HCT116 (cell line): ENCODE data around the gene CALML6.

Experiments used
- CEBPB ChIP-seq: IDR thresholded peaks from 2 replicates; pipeline ENCODE4 v1.6.1; 2012; ENCODE audit warnings: low read depth
- POLR2A ChIP-seq: IDR thresholded peaks from 2 replicates; pipeline ENCODE4 v1.7.0; 2011; ENCODE audit warnings: borderline replicate concordance; ENCODE audit not compliant: insufficient read depth, insufficient read length; ENCODE audit errors: extremely low read depth

GRCh38 chr1:1966071-1966740, 51.1 kb downstream of the CALML6 start:
- TF ChIP-seq POLR2A (no peak), CEBPB (no peak)
